ENCODE measurements around the gene STK25. TPM values are rescaled to one million over a fixed set of nuclear protein-coding genes. Genes with fewer than 3 reads are reported as not detected.

The STK25 gene
- polyA plus RNA-seq, 2 of the 4 experiments (the other 2 are of a cell fraction) = 101 to 138 TPM

DNA sequence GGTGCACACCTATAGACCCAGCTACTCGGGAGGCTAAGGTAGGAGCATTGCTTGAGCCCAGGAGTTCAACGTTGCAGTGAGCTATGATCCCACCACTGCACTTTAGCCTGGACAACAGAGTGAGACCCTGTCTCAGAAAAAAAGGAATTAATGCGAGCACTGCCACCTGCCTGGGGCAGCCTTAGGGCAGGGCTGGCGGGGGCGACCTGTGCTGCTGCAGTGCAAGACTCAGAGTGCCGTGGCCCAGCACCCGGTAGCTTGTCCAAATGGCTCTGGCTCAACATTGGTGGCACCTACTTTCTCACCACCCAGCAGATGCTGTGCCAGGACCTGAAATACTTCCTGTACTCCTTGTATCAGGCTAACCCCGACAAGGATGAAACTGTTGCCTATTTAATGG lies 30.2 kb downstream of the STK25 start:
- H3K9me3 ChIP-seq = no peaks in the 10 kb centered on the region
- ATAC-seq (no peak), DNase-seq (ENCODE audit: low read depth in 1 of 2, low spot score in 1 of 2) (no peak), FAIRE-seq (no peak)
- no peak overlapping the region for H3K4me2 ChIP-seq
- ChIA-PET POLR2A (no interaction called here), CTCF (interaction anchor here (1.6 kb wide), 1 partner anchor 14 kb away, joined by 3 read pairs; no protein-coding TSS in a partner anchor)
- H3K4me1 ChIP-seq = no peaks in the 10 kb centered on the region
- no peak overlapping the region for H3K4me3 ChIP-seq
- H3K27ac ChIP-seq = no peak overlapping the region
- 78% methylated on average over 8 of the region's 8 CpGs for WGBS (ENCODE audit: missing lambda C conversion rate)
- TF ChIP-seq ZNF302 (CRISPR knock-in tag; IDR thresholded peaks at IDR 0.05) (no peak), ESRRA (IDR thresholded peaks at IDR 0.05; ENCODE audit: borderline replicate concordance, low read length) (no peak), ZC3H11A (IDR thresholded peaks at IDR 0.05) (no peak), HOXB5 (CRISPR knock-in tag; IDR thresholded peaks at IDR 0.05) (no peak), SREBF2 (IDR thresholded peaks at IDR 0.05) (no peak), POLR2AphosphoS2 (conservative IDR thresholded peaks at IDR 0.05; ENCODE audit: low read length) (no peak), BHLHE40 (IDR thresholded peaks at IDR 0.05; ENCODE audit: low read depth, low read length) (no peak), HEYL (CRISPR knock-in tag; IDR thresholded peaks at IDR 0.05) (no peak), JUN (IDR thresholded peaks at IDR 0.05) (no peak), CBX8 (IDR thresholded peaks at IDR 0.05) (no peak), RFX5 (IDR thresholded peaks at IDR 0.05) (no peak), ZSCAN20 (CRISPR knock-in tag; IDR thresholded peaks at IDR 0.05) (no peak), GATA3 (IDR thresholded peaks at IDR 0.05; ENCODE audit: borderline replicate concordance) (no peak), HOXB13 (CRISPR knock-in tag; IDR thresholded peaks at IDR 0.05; ENCODE audit: low read depth) (no peak), RCOR1 (IDR thresholded peaks at IDR 0.05; ENCODE audit: low read depth, low read length) (no peak), CHD4 (IDR thresholded peaks at IDR 0.05; ENCODE audit: borderline replicate concordance) (no peak), HOXA7 (CRISPR knock-in tag; IDR thresholded peaks at IDR 0.05) (no peak)
- TF ChIP-seq, protein P1, sequence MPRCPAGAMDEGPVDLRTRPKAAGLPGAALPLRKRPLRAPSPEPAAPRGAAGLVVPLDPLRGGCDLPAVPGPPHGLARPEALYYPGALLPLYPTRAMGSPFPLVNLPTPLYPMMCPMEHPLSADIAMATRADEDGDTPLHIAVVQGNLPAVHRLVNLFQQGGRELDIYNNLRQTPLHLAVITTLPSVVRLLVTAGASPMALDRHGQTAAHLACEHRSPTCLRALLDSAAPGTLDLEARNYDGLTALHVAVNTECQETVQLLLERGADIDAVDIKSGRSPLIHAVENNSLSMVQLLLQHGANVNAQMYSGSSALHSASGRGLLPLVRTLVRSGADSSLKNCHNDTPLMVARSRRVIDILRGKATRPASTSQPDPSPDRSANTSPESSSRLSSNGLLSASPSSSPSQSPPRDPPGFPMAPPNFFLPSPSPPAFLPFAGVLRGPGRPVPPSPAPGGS (IDR thresholded peaks at IDR 0.05) = no peak
- TF ChIP-seq, protein P2, sequence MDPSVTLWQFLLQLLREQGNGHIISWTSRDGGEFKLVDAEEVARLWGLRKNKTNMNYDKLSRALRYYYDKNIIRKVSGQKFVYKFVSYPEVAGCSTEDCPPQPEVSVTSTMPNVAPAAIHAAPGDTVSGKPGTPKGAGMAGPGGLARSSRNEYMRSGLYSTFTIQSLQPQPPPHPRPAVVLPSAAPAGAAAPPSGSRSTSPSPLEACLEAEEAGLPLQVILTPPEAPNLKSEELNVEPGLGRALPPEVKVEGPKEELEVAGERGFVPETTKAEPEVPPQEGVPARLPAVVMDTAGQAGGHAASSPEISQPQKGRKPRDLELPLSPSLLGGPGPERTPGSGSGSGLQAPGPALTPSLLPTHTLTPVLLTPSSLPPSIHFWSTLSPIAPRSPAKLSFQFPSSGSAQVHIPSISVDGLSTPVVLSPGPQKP (IDR thresholded peaks at IDR 0.05; ENCODE audit: low read depth, low read length) = no peak
- TF ChIP-seq, protein P3, sequence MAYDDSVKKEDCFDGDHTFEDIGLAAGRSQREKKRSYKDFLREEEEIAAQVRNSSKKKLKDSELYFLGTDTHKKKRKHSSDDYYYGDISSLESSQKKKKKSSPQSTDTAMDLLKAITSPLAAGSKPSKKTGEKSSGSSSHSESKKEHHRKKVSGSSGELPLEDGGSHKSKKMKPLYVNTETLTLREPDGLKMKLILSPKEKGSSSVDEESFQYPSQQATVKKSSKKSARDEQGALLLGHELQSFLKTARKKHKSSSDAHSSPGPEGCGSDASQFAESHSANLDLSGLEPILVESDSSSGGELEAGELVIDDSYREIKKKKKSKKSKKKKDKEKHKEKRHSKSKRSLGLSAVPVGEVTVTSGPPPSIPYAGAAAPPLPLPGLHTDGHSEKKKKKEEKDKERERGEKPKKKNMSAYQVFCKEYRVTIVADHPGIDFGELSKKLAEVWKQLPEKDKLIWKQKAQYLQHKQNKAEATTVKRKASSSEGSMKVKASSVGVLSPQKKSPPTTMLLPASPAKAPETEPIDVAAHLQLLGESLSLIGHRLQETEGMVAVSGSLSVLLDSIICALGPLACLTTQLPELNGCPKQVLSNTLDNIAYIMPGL (CRISPR knock-in tag; IDR thresholded peaks at IDR 0.05; ENCODE audit: borderline replicate concordance) = no peak

DNA sequence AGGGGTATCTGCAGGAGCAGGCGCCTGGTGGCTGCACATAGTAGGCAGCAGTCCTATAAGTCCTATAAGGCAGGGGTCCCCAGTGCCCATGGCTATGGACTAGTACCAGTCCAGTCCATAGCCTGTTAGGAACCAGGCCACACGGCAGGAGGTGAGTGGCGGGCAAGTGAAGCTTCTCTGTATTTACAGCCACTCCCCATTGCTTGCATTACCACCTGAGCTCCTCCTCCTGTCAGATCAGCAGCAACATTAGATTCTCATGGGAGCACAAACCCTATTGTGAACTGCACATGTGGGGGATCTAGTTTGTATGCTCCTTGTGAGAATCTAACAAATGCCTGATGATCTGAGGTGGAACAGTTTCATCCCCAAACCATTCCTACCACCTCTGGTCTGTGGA lies 33.1 kb downstream of the STK25 start:
- WGBS (ENCODE audit: missing lambda C conversion rate) = 90% methylated on average over 3 of the region's 3 CpGs
- FAIRE-seq = no peak
- Histone ChIP-seq H3K4me2 (no peak overlapping the region), H3K4me3 (no peak overlapping the region), H3K4me1 (no peaks in the 10 kb centered on the region), H3K9me3 (no peaks in the 10 kb centered on the region), H3K27ac (no peak overlapping the region)
- TF ChIP-seq SREBF2 (IDR thresholded peaks at IDR 0.05) (no peak), KDM5A (IDR thresholded peaks at IDR 0.05) (no peak), HEYL (CRISPR knock-in tag; IDR thresholded peaks at IDR 0.05) (no peak), TP53 (CRISPR knock-in tag; IDR thresholded peaks at IDR 0.05) (no peak), ZC3H11A (IDR thresholded peaks at IDR 0.05) (no peak), BHLHE40 (IDR thresholded peaks at IDR 0.05; ENCODE audit: low read depth, low read length) (no peak), CBX2 (IDR thresholded peaks at IDR 0.05; ENCODE audit: borderline replicate concordance, low read depth) (no peak), HOXA7 (CRISPR knock-in tag; IDR thresholded peaks at IDR 0.05) (no peak), ZNF302 (CRISPR knock-in tag; IDR thresholded peaks at IDR 0.05) (no peak), NFE2L2 (conservative IDR thresholded peaks at IDR 0.05; ENCODE audit: low read length) (no peak)
- TF ChIP-seq, protein P4, sequence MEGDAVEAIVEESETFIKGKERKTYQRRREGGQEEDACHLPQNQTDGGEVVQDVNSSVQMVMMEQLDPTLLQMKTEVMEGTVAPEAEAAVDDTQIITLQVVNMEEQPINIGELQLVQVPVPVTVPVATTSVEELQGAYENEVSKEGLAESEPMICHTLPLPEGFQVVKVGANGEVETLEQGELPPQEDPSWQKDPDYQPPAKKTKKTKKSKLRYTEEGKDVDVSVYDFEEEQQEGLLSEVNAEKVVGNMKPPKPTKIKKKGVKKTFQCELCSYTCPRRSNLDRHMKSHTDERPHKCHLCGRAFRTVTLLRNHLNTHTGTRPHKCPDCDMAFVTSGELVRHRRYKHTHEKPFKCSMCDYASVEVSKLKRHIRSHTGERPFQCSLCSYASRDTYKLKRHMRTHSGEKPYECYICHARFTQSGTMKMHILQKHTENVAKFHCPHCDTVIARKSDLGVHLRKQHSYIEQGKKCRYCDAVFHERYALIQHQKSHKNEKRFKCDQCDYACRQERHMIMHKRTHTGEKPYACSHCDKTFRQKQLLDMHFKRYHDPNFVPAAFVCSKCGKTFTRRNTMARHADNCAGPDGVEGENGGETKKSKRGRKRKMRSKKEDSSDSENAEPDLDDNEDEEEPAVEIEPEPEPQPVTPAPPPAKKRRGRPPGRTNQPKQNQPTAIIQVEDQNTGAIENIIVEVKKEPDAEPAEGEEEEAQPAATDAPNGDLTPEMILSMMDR (IDR thresholded peaks at IDR 0.05) = no peak
- TF ChIP-seq, protein P5, sequence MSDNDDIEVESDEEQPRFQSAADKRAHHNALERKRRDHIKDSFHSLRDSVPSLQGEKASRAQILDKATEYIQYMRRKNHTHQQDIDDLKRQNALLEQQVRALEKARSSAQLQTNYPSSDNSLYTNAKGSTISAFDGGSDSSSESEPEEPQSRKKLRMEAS (IDR thresholded peaks at IDR 0.05) = no peak
- CTCF ChIA-PET = no interaction called here
- DNase-seq (ENCODE audit: low read depth in 1 of 2, low spot score in 1 of 2) = no peak
- POLR2A ChIA-PET = no interaction called here
- ATAC-seq = no peak

Measured in A549 (cell line).